Endothelial cell of umbilical vein (primary cell): ENCODE data around the gene COL6A3. TPM values are rescaled to one million over a fixed set of nuclear protein-coding genes. Genes with fewer than 3 reads are reported as not detected.

Experiments
- BruUV-seq: library from RNA; stranded (reverse); fragments of 400-500 nt; replicated peaks from 2 replicates; lab custom pipeline; 2021; lab: Mats Ljungman, UMichigan
- CTCF ChIA-PET: fragments of 300-600, 350-600 bp; sonication (Branson Sonifier 250); formaldehyde crosslinking; loops from one replicate; lab custom pipeline; 2021; ENCODE audit warnings: antibody characterized with exemption, inconsistent platforms; lab: Charles Lee
- POLR2A ChIA-PET: fragments of 300-600, 350-600 bp; sonication (Branson Sonifier 250); formaldehyde crosslinking; loops from one replicate; lab custom pipeline; 2021; ENCODE audit warnings: antibody characterized with exemption, inconsistent platforms; lab: Charles Lee
- DNase-seq: peaks from one replicate; pipeline ENCODE4 v3.0.0-alpha.2; 2011; ENCODE audit warnings: low read depth, low spot score
- FAIRE-seq: peaks from 2 replicates; lab custom pipeline; 2011; peaks lifted over from hg19 to GRCh38; lab: Jason Lieb, UNC
- H2AFZ ChIP-seq: 2 replicates; pipeline ENCODE4 v1.6.0; 2012; ENCODE audit warnings: low read depth, low read length, control low read depth, inconsistent platforms
- H3K27ac ChIP-seq: 2 replicates; pipeline ENCODE4 v1.5.1; 2011; ENCODE audit warnings: low read depth, mild to moderate bottlenecking, control low read depth, low read length, moderate library complexity; ENCODE audit not compliant: insufficient read depth
- H3K27me3 ChIP-seq, 2 experiments: 2 replicates each; pipeline versions ENCODE4 v1.6.0 to v1.6.1; 2011; ENCODE audit warnings: low read length in 2 of 2, mixed read lengths in 1 of 2; ENCODE audit not compliant: control insufficient read depth in 2 of 2, insufficient read depth in 2 of 2
- H3K36me3 ChIP-seq, 2 experiments: 2 replicates in 1 of 2; 3 replicates in 1 of 2; pipeline ENCODE4 v1.5.1; 2011; ENCODE audit warnings: low read length in 2 of 2, mild to moderate bottlenecking in 1 of 2, moderate library complexity in 1 of 2; ENCODE audit not compliant: control insufficient read depth in 2 of 2, insufficient read depth in 2 of 2; ENCODE audit errors: extremely low read depth in 1 of 2
- H3K4me1 ChIP-seq: 3 replicates; pipeline ENCODE4 v1.5.1; 2011; ENCODE audit warnings: mild to moderate bottlenecking, low read length; ENCODE audit not compliant: control insufficient read depth, insufficient read depth; ENCODE audit errors: extremely low read depth
- H3K4me2 ChIP-seq: 2 replicates; pipeline ENCODE4 v1.6.1; 2011; ENCODE audit warnings: low read length, control low read depth, mixed read lengths; ENCODE audit not compliant: insufficient read depth
- H3K4me3 ChIP-seq, 3 experiments: fragments of 200-600 bp in 1 of 3; sonication (generic), shearing (Covaris generic) in 1 of 3; replicated peaks in 1 of 3; 2 replicates each; pipeline ENCODE4 v1.5.1; 2011 to 2016; ENCODE audit warnings: control low read depth in 3 of 3, low read length in 3 of 3, mild to moderate bottlenecking in 2 of 3, inconsistent platforms in 1 of 3, low read depth in 1 of 3, moderate library complexity in 1 of 3; ENCODE audit not compliant: insufficient read depth in 1 of 3
- H3K79me2 ChIP-seq: 2 replicates; pipeline ENCODE4 v1.6.0; 2012; ENCODE audit warnings: low read length, inconsistent platforms; ENCODE audit not compliant: control insufficient read depth, insufficient read depth
- H3K9ac ChIP-seq: replicated peaks from 2 replicates; pipeline ENCODE3; 2011; ENCODE audit warnings: low read length, control low read depth; ENCODE audit not compliant: insufficient read depth; ENCODE audit errors: extremely low read depth
- H3K9me1 ChIP-seq: replicated peaks from 3 replicates; pipeline ENCODE4 v1.6.0; 2011; ENCODE audit warnings: mild to moderate bottlenecking, low read length; ENCODE audit not compliant: control insufficient read depth, insufficient read depth; ENCODE audit errors: extremely low read depth
- H3K9me3 ChIP-seq: replicated peaks from 2 replicates; pipeline ENCODE4 v1.5.1; 2012; ENCODE audit warnings: low read length, inconsistent platforms; ENCODE audit not compliant: control insufficient read depth, insufficient read depth
- H4K20me1 ChIP-seq: replicated peaks from 2 replicates; pipeline ENCODE3; 2011; ENCODE audit warnings: mild to moderate bottlenecking, low read length; ENCODE audit not compliant: control insufficient read depth, insufficient read depth; ENCODE audit errors: extremely low read depth
- EZH2 ChIP-seq: IDR thresholded peaks from 2 replicates; pipeline ENCODE4 v1.6.1; 2012; ENCODE audit warnings: borderline replicate concordance, low read depth, mild to moderate bottlenecking, moderate library complexity, low read length, inconsistent platforms; ENCODE audit not compliant: severe bottlenecking
- GATA2 ChIP-seq: IDR thresholded peaks from 2 replicates; pipeline ENCODE4 v1.7.0; 2011; ENCODE audit warnings: low read depth, mild to moderate bottlenecking, moderate library complexity, mixed read lengths, low read length; ENCODE audit not compliant: insufficient read length, insufficient read depth
- JUN ChIP-seq: IDR thresholded peaks from 2 replicates; pipeline ENCODE4 v1.6.1; 2011; ENCODE audit warnings: borderline replicate concordance, low read depth; ENCODE audit not compliant: insufficient read length, insufficient read depth
- MAX ChIP-seq: IDR thresholded peaks from 2 replicates; pipeline ENCODE4 v1.6.1; 2011; ENCODE audit not compliant: insufficient read depth, insufficient read length
- MYC ChIP-seq: IDR thresholded peaks from one replicate; pipeline ENCODE4 v1.6.1; 2011; ENCODE audit warnings: mild to moderate bottlenecking, low read depth, low read length
- POLR2AphosphoS5 ChIP-seq: IDR thresholded peaks from 2 replicates; pipeline ENCODE4 v1.6.1; 2012; ENCODE audit warnings: low read depth, mild to moderate bottlenecking, control low read depth, low read length, moderate library complexity; ENCODE audit not compliant: insufficient read depth
- dilution Hi-C: fragments of 300-500 bp; cut with MboI; formaldehyde crosslinking; loops from one replicate; pipeline ENCODE4 v1.15.0; 2019; ENCODE audit warnings: low sequenced_read_pairs; ENCODE audit not compliant: extremely low pct_ligation_motif_present
- intact Hi-C: fragments of 100-400 bp; cut with micrococcal nuclease; formaldehyde crosslinking; loops from one replicate; pipeline ENCODE4 v1.10.0; 2022
- polyA plus RNA-seq, 4 experiments: library from polyadenylated mRNA; depleted of rRNA in 3 of 4; stranded (reverse) in 3 of 4; unstranded in 1 of 4; fragments of >200 nt; gene quantifications; 2 replicates each; pipeline versions ENCODE4 v1.2.1 to v1.2.3, GENCODE V29; 2011 to 2012; ENCODE audit warnings: missing spikeins in 1 of 4
- total RNA-seq: library from RNA; stranded (reverse); gene quantifications from 2 replicates; pipeline ENCODE4 v1.2.3, GENCODE V29; 2021

Gene COL6A3
- total and polyA plus RNA-seq, 2 donors (not counting 3 experiments of a cell fraction or from before 2014, with no cell fraction given): 0.03 TPM; not detected in 1

- CTCF ChIA-PET: interaction anchor here (1.0 kb wide), 1 partner anchor 67 kb away, joined by 3 read pairs; no protein-coding TSS in a partner anchor
- no peak overlapping the region for H3K9ac ChIP-seq
- BruUV-seq: no TSS peak
- POLR2A ChIA-PET: no interaction called here
- H3K27ac ChIP-seq: no peak overlapping the region
- H3K4me3 ChIP-seq: no peak overlapping the region
- no peaks in the 10 kb centered on the region for H3K9me1 ChIP-seq
- DNase-seq (no peak), FAIRE-seq (no peak)
- no peak overlapping the region for H2AFZ ChIP-seq
- no peaks in the 10 kb centered on the region for H4K20me1 ChIP-seq
- dilution Hi-C loops: no loop called here
- no peaks in the 10 kb centered on the region for H3K9me3 ChIP-seq
- H3K4me2 ChIP-seq: no peak overlapping the region
- H3K4me1 ChIP-seq: no peaks in the 10 kb centered on the region
- no peak for TF ChIP-seq GATA2
- TF ChIP-seq POLR2AphosphoS5: no peak
- no peaks in the 10 kb centered on the region for H3K79me2 ChIP-seq
- H3K36me3 ChIP-seq: no peaks in the 10 kb centered on the region
- peaks cover 7 to 8% of the 10 kb centered on the region in 2 experiments for H3K27me3 ChIP-seq
- intact Hi-C loops: loop anchor here (1.0 to 5.0 kb wide), 3 partner anchors 157 to 199 kb away; no protein-coding TSS in a partner anchor
These were observed 92.2 kb downstream of the COL6A3 start for GRCh38 chr2:237321746-237322145.

- FAIRE-seq: no peak
- H4K20me1 ChIP-seq: no peaks in the 10 kb centered on the region
- POLR2A ChIA-PET: no interaction called here
- H3K27me3 ChIP-seq: peaks cover 7 to 12% of the 10 kb centered on the region in 2 experiments
- no peaks in the 10 kb centered on the region for H3K9me1 ChIP-seq
- TF ChIP-seq JUN: no peak
- no peak for TF ChIP-seq MYC
- TF ChIP-seq MAX: no peak
- TF ChIP-seq EZH2: no peak
- no peak for TF ChIP-seq POLR2AphosphoS5
- no peak overlapping the region for H3K9ac ChIP-seq
- no peaks in the 10 kb centered on the region for H3K36me3 ChIP-seq
- dilution Hi-C loops: no loop called here
- no peaks in the 10 kb centered on the region for H3K4me1 ChIP-seq
- CTCF ChIA-PET: interaction anchor here (0.8 to 1.2 kb wide), 2 partner anchors 14 to 228 kb away, joined by 3 read pairs; no protein-coding TSS in a partner anchor
- H3K9me3 ChIP-seq: no peaks in the 10 kb centered on the region
- H2AFZ ChIP-seq: no peak overlapping the region
- no peak overlapping the region for H3K4me2 ChIP-seq
- DNase-seq: no peak
- no peaks in the 10 kb centered on the region for H3K79me2 ChIP-seq
- no peak overlapping the region for H3K27ac ChIP-seq
- no TSS peak for BruUV-seq
- intact Hi-C loops: loop anchor here (5.0 kb wide), 1 partner anchor 169 kb away; no protein-coding TSS in a partner anchor
- H3K4me3 ChIP-seq: no peak overlapping the region
These were observed 93.0 kb downstream of the COL6A3 start for GRCh38 chr2:237320801-237321560.
